ENCODE measurements around the gene CDH12. TPM values are rescaled to one million over a fixed set of nuclear protein-coding genes. Genes with fewer than 3 reads are reported as not detected.

Gene CDH12
- total RNA-seq, 1 experiment from 2014 or later = not detected

DNA sequence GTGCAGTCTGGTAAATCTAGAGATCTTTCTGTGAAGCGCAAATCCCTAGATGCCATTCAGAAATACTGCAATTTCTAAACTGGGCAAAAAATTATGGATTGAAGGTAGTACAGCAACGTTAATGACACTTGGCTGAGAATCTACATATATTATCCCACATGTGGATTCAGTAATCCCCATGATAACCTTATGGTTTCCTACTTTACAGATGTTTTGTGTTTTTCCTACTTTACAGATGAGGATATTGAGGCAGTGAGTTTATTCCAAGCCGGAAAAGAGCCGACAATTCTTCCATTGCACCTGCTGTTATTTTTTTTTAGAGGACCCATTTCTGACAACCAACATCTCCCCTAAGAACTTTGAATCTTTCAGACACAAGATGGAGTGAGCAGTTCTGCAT, 796.5 kb downstream of the CDH12 start:
- no peak overlapping the region for H2BK120ac ChIP-seq (ENCODE audit: low read depth, low read length, poor library complexity, severe bottlenecking)
- no peaks in the 10 kb centered on the region for H3K4me1 ChIP-seq (ENCODE audit: insufficient read depth, low read length)
- H4K91ac ChIP-seq (ENCODE audit: insufficient read length, low read depth, low read length) = no peak overlapping the region
- no peaks in the 10 kb centered on the region for H3K36me3 Mint-ChIP-seq (ENCODE audit: insufficient read depth in 1 of 3, low read depth in 3 of 3)
- no peak overlapping the region for H3K27ac Mint-ChIP-seq
- no peak overlapping the region for H3K27ac ChIP-seq (ENCODE audit: insufficient read length, low read depth, low read length)
- no peak overlapping the region for H2BK20ac ChIP-seq (ENCODE audit: low read depth, low read length, poor library complexity, severe bottlenecking)
- no peaks in the 10 kb centered on the region for H3K23me2 ChIP-seq (ENCODE audit: insufficient read length, low read depth, low read length, poor library complexity, severe bottlenecking)
- H3K23ac ChIP-seq (ENCODE audit: insufficient read length, low read depth, low read length) = no peak overlapping the region
- H2BK5ac ChIP-seq (ENCODE audit: insufficient read length, low read length) = no peak overlapping the region
- no peak for DNase-seq
- no peak overlapping the region for H2BK12ac ChIP-seq (ENCODE audit: insufficient read length, low read depth, low read length)
- H3T11ph ChIP-seq (ENCODE audit: low read length) = no peak overlapping the region
- no peak overlapping the region for H3K14ac ChIP-seq (ENCODE audit: insufficient read depth, low read length)
- no peaks in the 10 kb centered on the region for H3K27me3 ChIP-seq (ENCODE audit: insufficient read depth, low read length)
- H3K79me2 ChIP-seq (ENCODE audit: insufficient read depth, low read length) = no peaks in the 10 kb centered on the region
- H3K9me3 Mint-ChIP-seq = no peaks in the 10 kb centered on the region
- H3K79me1 ChIP-seq (ENCODE audit: insufficient read depth, low read depth, low read length, poor library complexity, severe bottlenecking) = no peaks in the 10 kb centered on the region
- H4K20me1 ChIP-seq (ENCODE audit: control insufficient read depth, insufficient read depth, insufficient read length) = no peaks in the 10 kb centered on the region
- H4K5ac ChIP-seq (ENCODE audit: insufficient read length, low read depth, low read length) = no peak overlapping the region
- no peak for TF ChIP-seq CTCF (conservative IDR thresholded peaks at IDR 0.05)
- no peak overlapping the region for H3K56ac ChIP-seq (ENCODE audit: insufficient read length, low read depth, low read length)
- H3K9me3 ChIP-seq (ENCODE audit: control insufficient read depth, low read depth, low read length) = no peaks in the 10 kb centered on the region
- H3K4me2 ChIP-seq (ENCODE audit: insufficient read depth, insufficient read length, low read length) = no peak overlapping the region
- no peak overlapping the region for H2AK5ac ChIP-seq (ENCODE audit: insufficient read length, low read length)
- H3K4ac ChIP-seq (ENCODE audit: low read depth, low read length) = no peak overlapping the region
- H2BK15ac ChIP-seq (ENCODE audit: low read depth, low read length) = no peak overlapping the region
- no peak overlapping the region for H3K9ac ChIP-seq (ENCODE audit: extremely low read depth, insufficient read length, low read length)
- peaks cover 4 to 8% of the 10 kb centered on the region in 2 experiments; a peak in 3 of 4 replicates for H3K4me1 Mint-ChIP-seq
- H3K18ac ChIP-seq (ENCODE audit: insufficient read length, low read depth, low read length) = no peak overlapping the region
- H4K8ac ChIP-seq (replicated peaks; ENCODE audit: insufficient read length, low read depth, low read length) = no peak overlapping the region
- H2AFZ ChIP-seq (ENCODE audit: low read length) = no peak overlapping the region
- no peak overlapping the region for H3K4me3 Mint-ChIP-seq
- WGBS (ENCODE audit: extremely low coverage, insufficient read length, low lambda C conversion rate) = no CpG with 5 or more reads among the region's 4 CpGs
- no peaks in the 10 kb centered on the region for H3K27me3 Mint-ChIP-seq (ENCODE audit: low read depth)
